Activated naive CD8-positive, alpha-beta T cell treated with anti-CD3 and anti-CD28 coated beads, Interleukin-2, amount 50 U/mL, for 24 hours (primary cell): ENCODE data around the gene SPACA7.
"Not testable (repeated sequence)": the region's sequence is repeated elsewhere in the genome, so short reads cannot be mapped to it uniquely, and the experiment has no call there.

ENCODE experiments used
- ATAC-seq: fragments of 150-1000 bp; cut with Tn5 transposase; one replicate; pipeline ENCODE4 v1.10.0; 2021
- DNase-seq: peaks from one replicate; pipeline ENCODE4 v3.0.0; 2021
- H3K27ac Mint-ChIP-seq: one replicate; pipeline ENCODE4 v1.8.0; 2021; ENCODE audit warnings: mild to moderate bottlenecking, mixed read lengths
- H3K27me3 Mint-ChIP-seq: one replicate; pipeline ENCODE4 v1.8.0; 2021; ENCODE audit warnings: mixed read lengths
- H3K36me3 Mint-ChIP-seq: one replicate; pipeline ENCODE4 v1.8.0; 2021; ENCODE audit warnings: low read depth, mixed read lengths
- H3K4me1 Mint-ChIP-seq: one replicate; pipeline ENCODE4 v1.8.0; 2021; ENCODE audit warnings: mixed read lengths
- H3K4me3 Mint-ChIP-seq: one replicate; pipeline ENCODE4 v1.8.0; 2021; ENCODE audit warnings: mild to moderate bottlenecking, moderate library complexity, mixed read lengths
- H3K9me3 Mint-ChIP-seq: one replicate; pipeline ENCODE4 v1.8.0; 2021; ENCODE audit warnings: mixed read lengths

The SPACA7 gene

DNA sequence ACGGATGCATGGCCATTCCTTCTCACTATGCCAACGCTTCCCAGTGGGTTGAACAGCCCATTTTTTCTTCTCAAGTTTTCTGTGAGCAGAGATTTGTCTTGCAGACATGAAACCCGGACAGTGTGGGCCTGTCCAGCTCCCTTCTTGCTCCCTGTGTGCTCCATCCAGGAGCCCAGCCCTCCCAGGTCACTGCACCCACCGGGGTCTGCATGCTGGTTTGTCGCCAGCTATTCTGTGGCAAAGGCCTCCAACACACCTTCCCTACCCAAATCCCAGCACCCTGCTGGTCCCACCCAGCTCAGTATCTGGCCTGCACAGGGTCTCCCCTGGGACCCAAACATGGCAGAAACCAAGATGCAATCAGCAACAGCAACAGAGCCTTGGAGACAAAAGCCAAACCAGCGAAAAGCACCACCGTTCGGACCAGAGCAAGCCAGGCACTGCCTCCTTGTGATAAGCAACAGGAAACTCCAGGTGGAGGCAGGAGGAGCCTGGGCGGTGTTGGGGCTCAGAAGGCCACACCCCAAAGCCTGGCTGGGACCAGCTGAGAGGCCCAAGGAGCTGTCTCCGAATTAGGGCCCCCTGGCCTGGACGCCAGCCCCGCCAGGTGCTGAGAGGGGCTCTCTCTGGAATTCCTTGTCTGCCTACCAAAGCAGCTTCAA is 12.2 kb upstream of the SPACA7 start:
- DNase-seq, result no peak
- no peak for ATAC-seq
- H3K36me3 Mint-ChIP-seq, result no peaks in the 10 kb centered on the region
- no peaks in the 10 kb centered on the region for H3K4me1 Mint-ChIP-seq
- H3K4me3 Mint-ChIP-seq, result no peak overlapping the region
- peaks cover 13% of the 10 kb centered on the region for H3K9me3 Mint-ChIP-seq
- H3K27me3 Mint-ChIP-seq, result peaks cover 6% of the 10 kb centered on the region
- H3K27ac Mint-ChIP-seq, result no peak overlapping the region

DNA sequence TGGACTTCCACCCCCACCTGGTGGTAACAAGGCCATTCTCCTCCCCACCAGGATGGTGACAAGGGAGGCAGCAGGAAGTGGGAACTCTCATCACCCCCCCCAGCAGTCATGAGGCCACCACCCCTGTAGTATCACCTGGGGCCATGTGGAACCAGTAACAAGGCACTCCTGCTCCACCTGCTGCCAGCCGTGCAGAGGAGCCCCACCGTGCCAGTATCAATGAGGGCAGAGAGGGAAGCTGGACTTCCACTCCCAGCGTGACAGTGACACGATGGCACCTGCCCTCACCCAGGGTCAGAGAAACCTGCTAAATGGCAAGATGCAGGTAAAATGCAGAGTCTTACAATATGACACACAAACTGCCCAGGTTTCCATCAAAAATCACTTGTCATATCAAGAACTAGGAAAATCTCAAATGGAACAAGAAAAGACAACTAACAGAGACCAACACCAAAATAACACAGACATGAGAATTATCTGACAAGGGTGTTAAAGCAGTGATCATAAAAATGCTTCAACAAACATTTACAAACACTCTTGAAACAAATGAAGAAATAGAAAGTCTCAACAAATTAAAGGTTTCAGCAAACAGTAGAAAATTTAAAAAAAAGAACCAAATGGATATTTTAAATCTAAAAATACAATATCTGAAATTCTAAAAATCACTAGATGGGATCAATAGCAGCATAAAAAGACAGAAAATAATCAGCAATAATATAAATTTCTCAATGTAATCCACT is 9.1 kb upstream of the SPACA7 start:
- peaks cover 13% of the 10 kb centered on the region for H3K9me3 Mint-ChIP-seq
- no peak overlapping the region for H3K4me3 Mint-ChIP-seq
- DNase-seq, result no peak
- H3K36me3 Mint-ChIP-seq, result no peaks in the 10 kb centered on the region
- H3K4me1 Mint-ChIP-seq, result no peaks in the 10 kb centered on the region
- no peak for ATAC-seq
- no peak overlapping the region for H3K27ac Mint-ChIP-seq
- H3K27me3 Mint-ChIP-seq, result peaks cover 6% of the 10 kb centered on the region

DNA sequence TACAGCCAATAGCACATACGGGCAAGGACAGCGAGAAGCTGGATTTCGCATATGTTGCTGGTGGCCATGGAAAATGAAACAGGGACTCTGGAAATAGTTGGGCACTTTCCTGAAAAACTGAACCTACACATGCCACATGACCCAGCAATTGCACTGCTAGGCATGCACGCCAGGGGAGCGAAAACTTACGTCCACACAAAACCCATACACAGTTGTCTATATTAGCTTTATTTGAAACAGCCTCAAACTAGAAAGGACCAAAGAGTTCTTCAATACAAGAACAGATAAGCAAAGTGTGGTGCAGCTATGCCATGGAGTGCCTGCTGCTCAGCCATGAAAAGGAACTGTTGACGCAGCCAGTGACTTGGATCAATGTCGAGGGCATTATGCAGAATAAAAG is 7.3 kb upstream of the SPACA7 start:
- Mint-ChIP-seq H3K27me3 (peaks cover 4% of the 10 kb centered on the region), H3K27ac (no peak overlapping the region), H3K36me3 (no peaks in the 10 kb centered on the region), H3K4me3 (no peak overlapping the region), H3K4me1 (no peaks in the 10 kb centered on the region), H3K9me3 (peaks cover 13% of the 10 kb centered on the region)
- DNase-seq (no peak), ATAC-seq (no peak)

DNA sequence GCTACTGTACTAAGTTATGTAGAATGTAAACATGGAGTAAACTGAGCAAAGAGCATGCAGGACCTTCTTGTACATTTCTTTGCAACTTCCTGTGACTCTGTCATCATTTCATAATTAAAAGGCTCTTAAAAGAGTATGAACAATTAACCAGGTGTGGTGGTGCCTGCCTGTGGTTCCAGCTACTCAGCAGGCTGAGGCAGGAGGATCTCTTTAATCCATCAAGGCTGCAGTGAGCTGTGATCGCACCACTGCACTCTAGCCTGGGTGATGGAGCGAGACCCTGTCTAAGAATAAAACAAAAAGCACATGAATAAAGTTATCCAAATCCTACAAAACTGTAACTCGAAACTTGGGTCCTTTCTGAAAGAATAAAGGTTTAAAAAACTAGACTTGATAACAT is 5.8 kb upstream of the SPACA7 start:
- Mint-ChIP-seq H3K9me3 (peaks cover 13% of the 10 kb centered on the region), H3K27ac (no peak overlapping the region), H3K36me3 (no peaks in the 10 kb centered on the region), H3K27me3 (peaks cover 4% of the 10 kb centered on the region), H3K4me3 (no peak overlapping the region), H3K4me1 (no peaks in the 10 kb centered on the region)
- no peak for DNase-seq
- no peak for ATAC-seq

DNA sequence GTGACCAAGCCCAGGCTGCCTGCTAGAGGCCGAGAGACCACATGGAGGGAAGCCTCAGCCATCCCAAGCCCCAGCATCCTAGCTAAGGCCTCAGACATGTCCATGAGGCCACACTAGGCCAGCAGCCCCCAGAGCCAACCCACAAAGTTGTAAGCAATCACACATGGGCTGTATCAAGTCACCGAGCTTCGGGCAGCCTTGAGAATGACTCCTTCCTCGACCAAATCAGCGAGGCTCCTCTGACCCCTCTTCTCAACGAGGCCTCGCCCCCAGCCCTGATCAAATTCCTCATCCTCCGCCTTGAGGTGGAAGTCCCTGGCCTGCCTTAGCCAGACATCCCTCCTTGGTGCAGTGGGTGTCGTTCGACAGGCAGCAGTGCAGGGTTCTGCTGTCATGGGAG is 1.9 kb upstream of the SPACA7 start:
- Mint-ChIP-seq H3K36me3 (no peaks in the 10 kb centered on the region), H3K27ac (no peak overlapping the region), H3K4me1 (no peaks in the 10 kb centered on the region), H3K27me3 (peaks cover 6% of the 10 kb centered on the region), H3K9me3 (peaks cover 8% of the 10 kb centered on the region), H3K4me3 (no peak overlapping the region)
- ATAC-seq (no peak), DNase-seq (no peak)

DNA sequence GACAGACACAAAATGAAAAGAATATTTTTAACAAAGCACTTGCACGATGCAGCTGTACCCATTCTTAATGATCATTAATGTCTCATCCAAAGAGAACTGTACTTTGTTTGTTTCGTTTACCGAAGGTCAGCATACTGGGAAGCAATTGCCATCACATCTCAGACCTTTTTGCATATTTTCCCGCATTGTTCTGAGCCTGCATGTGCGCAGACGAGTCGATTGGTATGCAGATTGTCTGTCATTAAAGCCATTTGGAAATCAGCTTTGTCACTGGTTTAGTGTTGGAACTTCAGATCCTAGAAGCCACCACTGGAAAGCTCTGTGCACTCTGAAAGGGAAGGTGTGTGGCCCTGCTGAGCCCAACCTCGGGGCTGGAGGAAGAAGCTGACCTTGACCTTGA is 15.6 kb downstream of the SPACA7 start:
- no peak overlapping the region for H3K27ac Mint-ChIP-seq
- no peaks in the 10 kb centered on the region for H3K4me1 Mint-ChIP-seq
- H3K4me3 Mint-ChIP-seq, result no peak overlapping the region
- peaks cover under 1% of the 10 kb centered on the region for H3K27me3 Mint-ChIP-seq
- H3K9me3 Mint-ChIP-seq, result no peaks in the 10 kb centered on the region
- no peak for ATAC-seq
- no peak for DNase-seq
- H3K36me3 Mint-ChIP-seq, result no peaks in the 10 kb centered on the region

DNA sequence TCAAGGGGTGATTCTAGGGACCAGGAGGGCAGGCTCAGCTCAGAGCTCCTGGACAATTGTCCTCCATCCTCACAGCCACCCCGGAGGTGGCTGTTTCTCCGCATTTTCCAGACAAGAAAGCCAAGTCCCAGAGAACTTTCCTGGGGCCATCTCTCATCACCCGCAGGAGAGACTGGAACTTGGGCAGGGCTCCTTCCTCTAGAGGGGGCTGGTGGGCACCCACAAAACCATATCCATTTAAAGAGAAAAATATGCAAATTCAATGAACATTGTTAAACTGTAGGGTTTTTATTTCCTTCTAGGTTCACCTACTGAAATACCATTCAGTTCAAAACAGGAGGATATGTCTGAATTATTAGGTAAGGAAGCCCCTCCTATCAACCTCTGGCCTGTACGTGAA is 16.6 kb downstream of the SPACA7 start:
- DNase-seq (no peak), ATAC-seq (no peak)
- no peaks in the 10 kb centered on the region for H3K9me3 Mint-ChIP-seq
- no peaks in the 10 kb centered on the region for H3K4me1 Mint-ChIP-seq
- no peak overlapping the region for H3K27ac Mint-ChIP-seq
- no peaks in the 10 kb centered on the region for H3K27me3 Mint-ChIP-seq
- H3K36me3 Mint-ChIP-seq, result no peaks in the 10 kb centered on the region
- no peak overlapping the region for H3K4me3 Mint-ChIP-seq

DNA sequence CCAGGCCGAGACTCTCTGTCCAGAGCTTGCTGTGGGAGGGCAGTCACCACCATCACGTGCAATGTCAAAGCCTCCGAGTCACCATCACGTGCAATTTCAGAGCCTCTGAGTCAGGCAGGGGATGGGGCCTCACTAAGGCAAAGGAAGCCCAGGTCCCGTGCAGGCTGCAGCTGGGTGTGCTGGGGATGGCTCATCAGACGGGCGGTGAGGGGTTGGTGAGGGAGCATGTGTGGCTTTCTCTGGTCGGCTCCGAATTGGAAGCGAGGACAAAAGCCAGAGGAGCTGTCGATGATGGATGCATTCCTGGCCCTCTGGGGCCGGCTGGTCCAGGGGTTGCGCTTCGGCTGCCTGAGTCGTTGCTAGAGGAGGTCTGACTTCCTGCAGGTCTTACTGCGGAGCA is 18.9 kb downstream of the SPACA7 start:
- peak; percentile 62 for ATAC-seq
- not testable (repeated sequence) for H3K27me3 Mint-ChIP-seq, H3K4me1 Mint-ChIP-seq, H3K9me3 Mint-ChIP-seq, H3K27ac Mint-ChIP-seq, DNase-seq, H3K4me3 Mint-ChIP-seq, H3K36me3 Mint-ChIP-seq

DNA sequence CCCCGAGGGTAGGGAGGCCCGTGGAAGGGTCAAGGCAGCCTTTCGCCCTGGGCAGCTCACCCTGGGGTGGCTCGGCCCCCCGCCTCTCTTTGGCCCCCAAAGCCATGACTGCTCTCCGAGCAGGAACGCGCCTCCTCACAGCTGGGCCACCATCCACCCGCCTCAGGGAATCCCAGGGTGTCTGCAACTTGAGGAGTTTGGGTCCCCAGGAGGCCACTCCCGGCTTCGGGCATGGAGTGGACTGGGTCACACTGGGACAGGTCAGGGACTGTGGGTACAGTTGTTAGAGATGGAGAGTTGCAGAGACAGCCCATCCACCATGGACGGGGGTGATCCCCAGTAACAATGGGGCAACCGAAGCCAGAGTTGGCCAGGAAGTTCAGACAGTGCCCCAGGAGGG is 19.8 kb downstream of the SPACA7 start:
- DNase-seq, H3K4me1 Mint-ChIP-seq, ATAC-seq, H3K4me3 Mint-ChIP-seq, H3K27ac Mint-ChIP-seq, H3K36me3 Mint-ChIP-seq, H3K27me3 Mint-ChIP-seq, H3K9me3 Mint-ChIP-seq: not testable (repeated sequence)

DNA sequence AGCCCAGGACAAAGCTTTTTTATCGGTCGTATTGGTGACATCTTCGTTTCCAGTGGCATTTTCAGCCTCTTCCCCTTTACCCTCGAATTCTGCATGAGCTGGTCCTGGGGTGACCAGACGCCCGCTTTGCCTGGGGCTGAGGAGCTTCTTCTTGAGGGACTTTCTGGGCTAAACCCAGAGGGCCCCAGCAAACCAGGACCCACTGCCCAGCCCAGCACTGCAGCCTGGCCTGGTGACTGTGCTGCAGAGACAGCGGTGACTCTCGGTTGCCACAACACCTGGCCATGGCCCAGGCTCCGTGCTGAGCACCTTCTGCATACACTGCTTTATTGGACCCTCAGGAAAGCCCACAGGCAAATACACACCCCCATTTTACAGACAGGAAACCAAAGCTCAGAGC is 21.0 kb downstream of the SPACA7 start:
- Mint-ChIP-seq H3K4me1 (no peaks in the 10 kb centered on the region), H3K4me3 (no peak overlapping the region), H3K9me3 (no peaks in the 10 kb centered on the region), H3K27ac (no peak overlapping the region), H3K36me3 (no peaks in the 10 kb centered on the region), H3K27me3 (no peaks in the 10 kb centered on the region)
- DNase-seq, result no peak
- ATAC-seq, result no peak

DNA sequence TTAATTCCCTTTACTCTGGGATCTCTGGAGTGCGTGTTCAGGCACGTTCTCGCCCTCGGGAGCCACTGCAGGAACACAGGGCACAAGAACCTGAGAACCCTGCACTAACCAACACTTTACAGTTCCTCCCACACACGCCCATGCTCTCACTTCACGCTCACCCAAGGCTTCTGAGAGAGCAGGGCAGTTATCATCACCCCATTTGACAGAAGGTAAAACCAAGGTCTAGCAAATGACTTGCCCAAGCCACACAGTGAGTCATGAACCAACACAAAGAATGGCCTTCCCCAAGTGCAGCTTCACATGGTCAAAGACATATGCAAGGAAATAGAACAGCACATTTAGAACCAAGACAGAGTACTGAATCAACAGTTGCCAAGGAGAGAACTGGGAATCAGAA is 22.2 kb downstream of the SPACA7 start:
- not testable (repeated sequence) for H3K4me1 Mint-ChIP-seq, H3K27me3 Mint-ChIP-seq, H3K36me3 Mint-ChIP-seq, H3K27ac Mint-ChIP-seq, DNase-seq, H3K4me3 Mint-ChIP-seq, H3K9me3 Mint-ChIP-seq
- peak; percentile 53 for ATAC-seq

DNA sequence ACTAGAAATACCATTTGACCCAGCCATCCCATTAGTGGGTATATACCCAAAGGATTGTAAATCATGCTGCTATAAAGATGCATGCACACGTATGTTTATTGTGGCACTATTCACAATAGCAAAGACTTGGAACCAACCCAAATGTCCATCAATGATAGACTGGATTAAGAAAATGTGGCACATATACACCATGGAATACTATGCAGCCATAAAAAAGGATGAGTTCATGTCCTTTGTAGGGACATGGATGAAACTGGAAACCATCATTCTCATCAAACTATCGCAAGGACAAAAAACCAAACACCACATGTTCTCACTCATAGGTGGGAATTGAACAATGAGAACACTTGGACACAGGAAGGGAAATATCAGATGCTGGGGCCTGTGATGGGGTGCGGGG is 33.7 kb downstream of the SPACA7 start:
- H3K27ac Mint-ChIP-seq, H3K27me3 Mint-ChIP-seq, DNase-seq, H3K4me1 Mint-ChIP-seq, ATAC-seq, H3K4me3 Mint-ChIP-seq, H3K36me3 Mint-ChIP-seq: not testable (repeated sequence)
- H3K9me3 Mint-ChIP-seq, result peaks cover 18% of the 10 kb centered on the region

DNA sequence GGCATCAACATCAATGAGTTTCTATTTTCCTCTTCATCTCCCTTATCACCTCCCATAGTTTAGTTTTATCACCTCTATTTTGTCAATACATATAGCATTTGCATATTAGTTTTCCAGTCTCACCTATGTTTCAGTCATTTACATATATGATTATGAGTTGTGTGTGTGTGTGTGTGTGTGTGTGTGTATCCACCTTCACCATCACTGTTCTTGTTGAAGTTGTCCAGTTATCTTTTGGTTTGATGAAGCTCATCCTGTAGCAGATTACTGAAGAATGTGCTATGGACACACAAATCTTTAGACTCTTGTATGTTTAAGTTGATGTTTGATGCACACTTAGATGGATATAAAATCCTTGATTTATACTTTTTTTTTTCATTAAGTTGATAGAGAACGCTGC is 40.5 kb downstream of the SPACA7 start:
- H3K36me3 Mint-ChIP-seq, result peaks cover 2% of the 10 kb centered on the region
- peaks cover 45% of the 10 kb centered on the region for H3K9me3 Mint-ChIP-seq
- DNase-seq (no peak), ATAC-seq (no peak)
- H3K27me3 Mint-ChIP-seq, result peaks cover 3% of the 10 kb centered on the region
- no peak overlapping the region for H3K27ac Mint-ChIP-seq
- no peaks in the 10 kb centered on the region for H3K4me1 Mint-ChIP-seq
- no peak overlapping the region for H3K4me3 Mint-ChIP-seq

DNA sequence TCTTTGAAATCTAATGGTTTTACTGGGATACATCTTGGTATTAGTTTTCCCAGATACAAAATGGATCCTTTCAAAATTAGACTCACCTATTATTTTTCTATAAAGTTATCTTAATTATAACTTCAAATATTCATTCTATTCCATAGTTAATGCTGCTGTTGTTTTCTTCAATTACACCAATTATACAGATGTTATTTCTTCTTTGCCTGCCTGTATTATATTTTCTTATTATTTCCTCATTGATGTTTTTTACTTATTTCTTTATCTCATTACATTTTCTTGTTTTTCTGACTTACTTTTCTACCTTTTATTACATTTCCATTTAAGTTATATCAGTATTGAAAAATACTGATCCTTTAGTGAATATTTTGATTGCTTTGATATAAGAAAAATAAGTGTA is 40.9 kb downstream of the SPACA7 start:
- H3K36me3 Mint-ChIP-seq, result peaks cover 2% of the 10 kb centered on the region
- no peaks in the 10 kb centered on the region for H3K4me1 Mint-ChIP-seq
- ATAC-seq (no peak), DNase-seq (no peak)
- H3K4me3 Mint-ChIP-seq, result no peak overlapping the region
- H3K27ac Mint-ChIP-seq, result no peak overlapping the region
- peaks cover 44% of the 10 kb centered on the region for H3K9me3 Mint-ChIP-seq
- peaks cover 5% of the 10 kb centered on the region for H3K27me3 Mint-ChIP-seq

DNA sequence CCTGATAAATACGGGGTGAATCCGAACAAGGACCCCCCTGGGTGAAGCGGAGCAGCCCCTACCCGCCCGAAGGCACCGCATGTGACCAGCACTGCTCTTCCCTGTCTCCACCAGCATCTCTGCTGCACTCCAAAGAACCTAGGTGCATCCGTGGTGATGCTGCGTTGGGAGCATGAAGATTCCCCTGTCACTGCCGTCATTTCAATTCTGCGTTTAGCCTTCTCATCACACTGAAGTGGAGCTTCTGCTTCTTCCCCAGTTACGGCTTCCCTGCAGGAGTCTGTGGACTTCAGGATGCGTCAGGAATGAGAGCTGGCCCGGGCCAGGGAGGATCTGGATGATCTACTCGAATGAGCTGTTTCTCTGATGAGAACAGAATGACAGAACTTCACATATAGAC is 47.9 kb downstream of the SPACA7 start:
- ATAC-seq (no peak), DNase-seq (no peak)
- Mint-ChIP-seq H3K4me3 (no peak overlapping the region), H3K27me3 (peaks cover 6% of the 10 kb centered on the region), H3K4me1 (no peaks in the 10 kb centered on the region), H3K27ac (no peak overlapping the region), H3K36me3 (no peaks in the 10 kb centered on the region), H3K9me3 (peaks cover 32% of the 10 kb centered on the region)

DNA sequence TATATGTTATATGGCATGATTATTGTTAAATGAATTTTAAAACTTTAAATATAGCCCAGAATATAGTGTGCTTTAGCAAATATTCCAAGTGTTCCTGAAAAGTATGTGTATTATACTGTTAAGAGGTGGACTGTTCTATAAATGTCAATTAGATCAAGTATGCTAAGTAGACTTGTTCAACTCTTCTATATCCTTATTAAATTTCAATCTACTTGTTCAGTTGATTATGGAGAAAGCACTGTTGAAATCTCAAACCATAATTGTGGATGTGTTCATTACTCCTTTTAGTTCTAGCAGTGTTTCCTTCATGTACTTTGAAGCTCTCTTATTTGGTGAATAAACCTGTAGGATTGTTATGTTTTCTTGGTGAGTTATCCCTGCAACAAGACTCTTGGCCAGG is 52.5 kb downstream of the SPACA7 start:
- Mint-ChIP-seq H3K36me3 (no peaks in the 10 kb centered on the region), H3K27ac (no peak overlapping the region), H3K4me3 (no peak overlapping the region), H3K27me3 (no peaks in the 10 kb centered on the region), H3K9me3 (peaks cover 15% of the 10 kb centered on the region), H3K4me1 (no peaks in the 10 kb centered on the region)
- ATAC-seq, result no peak
- no peak for DNase-seq
